Lung (tissue), 12 donors: ENCODE results near the gene CERCAM. TPM values are rescaled to one million over a fixed set of nuclear protein-coding genes. Genes with fewer than 3 reads are reported as not detected.

Source experiments
- ATAC-seq: fragments of 200-7000 bp; cut with Tn5 transposase; one replicate; pipeline ENCODE4 v1.9.1; 2020; ENCODE audit warnings: moderate number of reproducible peaks; ENCODE audit not compliant: insufficient read depth, low FRiP score
- DNase-seq, 3 donors: peaks; one replicate each; pipeline ENCODE4 v3.0.0-alpha.2; 2013 to 2017
- H3K27ac ChIP-seq, 2 donors: one replicate each; pipeline ENCODE4 v1.5.1; 2013; ENCODE audit warnings: mild to moderate bottlenecking in 2 of 2, moderate library complexity in 2 of 2, control low read depth in 1 of 2, inconsistent platforms in 1 of 2, low read depth in 1 of 2, low read length in 1 of 2
- H3K27me3 ChIP-seq, 3 donors: one replicate each; pipeline ENCODE4 v1.5.1; 2013; ENCODE audit warnings: low read length in 2 of 3; ENCODE audit not compliant: control insufficient read depth in 3 of 3, insufficient read depth in 3 of 3
- H3K36me3 ChIP-seq, 4 donors: one replicate each; pipeline ENCODE4 v1.5.1; 2013; ENCODE audit warnings: low read length in 4 of 4, mild to moderate bottlenecking in 1 of 4, moderate library complexity in 1 of 4; ENCODE audit not compliant: control insufficient read depth in 4 of 4, insufficient read depth in 4 of 4
- H3K4me1 ChIP-seq, 5 donors: one replicate each; pipeline ENCODE4 v1.5.1; 2013; ENCODE audit warnings: low read length in 5 of 5, mild to moderate bottlenecking in 2 of 5, moderate library complexity in 1 of 5; ENCODE audit not compliant: control insufficient read depth in 5 of 5, insufficient read depth in 5 of 5
- H3K4me3 ChIP-seq: one replicate; pipeline ENCODE4 v1.5.1; 2013; ENCODE audit warnings: mild to moderate bottlenecking, control low read depth, moderate library complexity
- H3K9ac ChIP-seq, 2 donors: one replicate each; pipeline ENCODE4 v1.5.1; 2013; ENCODE audit warnings: low read length in 2 of 2, control low read depth in 1 of 2; ENCODE audit not compliant: insufficient read depth in 1 of 2
- H3K9me3 ChIP-seq, 4 donors: one replicate each; pipeline ENCODE4 v1.5.1; 2013; ENCODE audit warnings: low read length in 3 of 4, mild to moderate bottlenecking in 1 of 4, moderate library complexity in 1 of 4; ENCODE audit not compliant: control insufficient read depth in 4 of 4, insufficient read depth in 3 of 4
- CTCF ChIP-seq: IDR thresholded peaks from 2 replicates; pipeline ENCODE4 v1.5.1; 2012; ENCODE audit warnings: mild to moderate bottlenecking; ENCODE audit errors: control extremely low read depth, extremely low read depth
- WGBS, 2 donors: extraction: QIAGEN DNeasy Blood & Tissue Kit; methylation state at CpG; one replicate each; pipeline ENCODE4 v1.1.7; 2013; 5-methylcytosine and 5-hydroxymethylcytosine counted together
- polyA plus RNA-seq, 2 donors: library from polyadenylated mRNA; stranded (reverse); fragments of 200-250 nt; gene quantifications; one replicate each; pipeline ENCODE4 v1.2.1, GENCODE V29; 2013
- total RNA-seq, 2 donors: library from RNA; depleted of rRNA in 1 of 2; stranded (reverse); fragments of >200 nt in 1 of 2; gene quantifications; one replicate each; pipeline ENCODE4 v1.2.1, GENCODE V29; 2014 to 2021
- donor health status: control.
- donor health status: control.
- donor health status: Bipolar disorder and iron deficiency.
- donor health status: healthy.
- donor health status: DM: yes; HTN: yes; CAD: no.

Gene CERCAM
- total and polyA plus RNA-seq, 4 donors: 6.0 to 27.5 (median 14.3) TPM

GRCh38 chr9:128429513-128430086 lies 8.9 kb downstream of the CERCAM start:
- TF ChIP-seq CTCF: no peak
- ATAC-seq (no peak), DNase-seq (no peak)
- H3K27ac ChIP-seq: no peak overlapping the region
- no peaks in the 10 kb centered on the region for H3K27me3 ChIP-seq
- H3K9ac ChIP-seq: no peak overlapping the region
- H3K4me1 ChIP-seq: no peaks in the 10 kb centered on the region
- H3K4me3 ChIP-seq: no peak overlapping the region
- WGBS, 2 donors: 81 to 85% methylated on average over 13 of the region's 13 CpGs
- peaks cover 0 to 5% (median 0%) of the 10 kb centered on the region in 4 donors for H3K36me3 ChIP-seq
- H3K9me3 ChIP-seq: no peaks in the 10 kb centered on the region

GRCh38 chr9:128431207-128431606 lies 10.6 kb downstream of the CERCAM start:
- Histone ChIP-seq H3K27ac (no peak overlapping the region), H3K4me1 (no peaks in the 10 kb centered on the region), H3K27me3 (no peaks in the 10 kb centered on the region), H3K36me3 (peaks cover 0 to 3% (median 0%) of the 10 kb centered on the region in 4 donors), H3K4me3 (no peak overlapping the region), H3K9me3 (no peaks in the 10 kb centered on the region), H3K9ac (no peak overlapping the region)
- DNase-seq (no peak), ATAC-seq (no peak)
- 91 to 92% methylated on average over 8 of the region's 8 CpGs for WGBS, 2 donors
- no peak for TF ChIP-seq CTCF

GRCh38 chr9:128434340-128434739 lies 13.7 kb downstream of the CERCAM start:
- WGBS, 2 donors: 88 to 97% methylated on average over 17 of the region's 17 CpGs
- Histone ChIP-seq H3K27me3 (no peaks in the 10 kb centered on the region), H3K9ac (no peak overlapping the region), H3K27ac (no peak overlapping the region), H3K4me1 (peaks cover 0 to 5% (median 3%) of the 10 kb centered on the region in 5 donors), H3K36me3 (peaks cover 0 to 6% (median 2%) of the 10 kb centered on the region in 4 donors), H3K9me3 (no peaks in the 10 kb centered on the region), H3K4me3 (no peak overlapping the region)
- ATAC-seq (no peak), DNase-seq (no peak)
- TF ChIP-seq CTCF: no peak

GRCh38 chr9:128435611-128436010 lies 15.0 kb downstream of the CERCAM start:
- no peak for ATAC-seq
- Histone ChIP-seq H3K27me3 (no peaks in the 10 kb centered on the region), H3K36me3 (peaks cover 0 to 4% (median 2%) of the 10 kb centered on the region in 4 donors), H3K4me3 (no peak overlapping the region), H3K27ac (no peak overlapping the region), H3K4me1 (peaks cover 0 to 5% (median 3%) of the 10 kb centered on the region in 5 donors), H3K9me3 (no peaks in the 10 kb centered on the region), H3K9ac (no peak overlapping the region)
- WGBS, 2 donors: 91 to 95% methylated on average over 18 of the region's 18 CpGs
- TF ChIP-seq CTCF: no peak
- no peak for DNase-seq
